HG03159 (cell line): Measurements from ENCODE around the gene MRAS.
"Not testable (repeated sequence)": the region's sequence is repeated elsewhere in the genome, so short reads cannot be mapped to it uniquely, and the experiment has no call there.

Experiments
- ATAC-seq: cut with Tn5 transposase; IDR thresholded peaks from one replicate; pipeline ENCODE4 v1.9.1; 2021; ENCODE audit warnings: mild to moderate bottlenecking, moderate library complexity; ENCODE audit not compliant: unreplicated experiment

Gene MRAS

GRCh38 chr3:138442433-138442832, 94.1 kb downstream of the MRAS start:
- no peak for ATAC-seq

- no peak for ATAC-seq
Observed at GRCh38 chr3:138443091-138443490, 94.7 kb downstream of the MRAS start.

DNA sequence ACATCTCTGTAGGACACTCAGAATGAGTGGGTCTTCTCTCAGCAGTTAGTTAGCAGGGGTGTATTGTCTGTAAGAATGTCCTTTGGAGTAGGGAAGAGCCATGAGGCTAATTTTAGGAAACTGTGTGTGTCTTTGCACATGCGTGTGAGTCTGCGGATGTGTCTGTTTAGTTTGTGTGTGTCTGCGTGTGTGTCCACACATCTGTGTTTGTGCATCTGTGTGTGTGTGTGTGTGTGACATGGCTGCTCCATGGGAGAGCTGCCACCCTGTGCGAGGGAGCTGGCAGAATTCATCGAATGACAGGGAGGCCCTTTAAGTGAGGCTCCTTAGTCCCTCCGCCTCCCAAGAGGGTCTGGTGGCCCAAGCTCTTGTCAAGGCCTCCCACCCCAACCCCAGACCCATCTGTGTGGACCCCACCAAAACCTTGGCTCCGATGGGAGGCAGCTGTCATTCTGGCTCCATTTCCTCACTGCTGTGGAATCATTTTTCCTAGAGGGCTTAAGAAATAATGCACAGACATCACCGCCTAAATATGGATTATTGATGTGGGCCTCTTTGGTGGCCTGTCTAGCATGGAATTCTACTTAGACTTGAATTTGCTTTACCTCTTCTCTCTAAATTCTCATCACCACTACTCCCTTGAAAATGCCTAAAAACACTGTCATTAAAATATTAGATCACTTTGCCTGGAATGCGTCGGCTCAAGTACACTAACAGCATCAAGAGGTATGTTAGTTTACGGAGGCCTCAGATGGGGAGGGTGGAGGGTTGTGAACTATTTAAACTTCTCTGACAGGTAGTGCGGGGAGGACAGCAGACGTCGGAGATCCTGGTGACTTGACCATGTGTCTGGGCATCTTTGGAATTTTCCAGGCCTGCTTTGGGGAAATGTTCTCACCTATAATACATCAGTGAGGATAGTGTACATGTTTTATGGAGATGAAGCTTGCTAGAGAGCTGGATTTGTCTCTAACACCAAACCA, 95.4 kb downstream of the MRAS start:
- no peak for ATAC-seq

GRCh38 chr3:138445236-138445635, 96.9 kb downstream of the MRAS start:
- no peak for ATAC-seq

DNA sequence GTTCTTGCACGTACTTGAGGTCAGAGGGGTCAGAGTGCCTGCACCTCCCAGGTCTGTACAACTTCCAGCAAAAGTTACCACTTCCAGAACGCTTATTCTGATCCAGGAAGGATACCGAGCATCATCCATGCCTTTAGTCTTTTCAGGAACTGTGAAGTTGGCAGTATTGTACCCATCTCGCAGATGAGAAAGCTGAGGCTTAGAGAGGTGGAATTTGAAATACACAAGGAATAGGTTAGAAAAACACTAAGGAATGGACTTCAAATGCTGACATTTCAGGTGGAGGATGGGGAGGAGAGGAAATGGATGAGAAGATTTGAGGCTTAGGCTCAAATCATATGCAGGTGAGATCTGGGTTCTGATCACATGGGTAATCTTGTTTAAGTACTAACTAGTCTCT, 97.3 kb downstream of the MRAS start:
- no peak for ATAC-seq

DNA sequence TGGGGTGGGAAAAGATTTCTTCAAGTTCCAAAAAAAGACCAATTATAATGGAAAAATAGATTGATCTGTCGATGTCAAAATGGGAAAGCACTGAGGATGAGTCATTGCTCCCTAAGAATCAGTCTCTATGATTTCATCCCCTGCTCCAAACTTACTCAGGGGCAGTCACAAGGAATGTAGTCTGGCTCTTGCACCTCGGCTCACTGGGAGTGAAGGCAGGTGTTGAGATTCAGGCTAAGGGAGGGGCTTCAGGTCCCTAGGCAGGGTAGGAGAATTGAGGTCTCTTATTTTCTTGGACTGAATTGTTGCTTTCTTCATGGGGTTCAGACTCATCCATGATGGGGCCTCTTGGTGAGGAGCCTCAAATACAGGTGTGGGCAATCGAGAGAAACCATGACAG, 100.3 kb downstream of the MRAS start:
- no peak for ATAC-seq

DNA sequence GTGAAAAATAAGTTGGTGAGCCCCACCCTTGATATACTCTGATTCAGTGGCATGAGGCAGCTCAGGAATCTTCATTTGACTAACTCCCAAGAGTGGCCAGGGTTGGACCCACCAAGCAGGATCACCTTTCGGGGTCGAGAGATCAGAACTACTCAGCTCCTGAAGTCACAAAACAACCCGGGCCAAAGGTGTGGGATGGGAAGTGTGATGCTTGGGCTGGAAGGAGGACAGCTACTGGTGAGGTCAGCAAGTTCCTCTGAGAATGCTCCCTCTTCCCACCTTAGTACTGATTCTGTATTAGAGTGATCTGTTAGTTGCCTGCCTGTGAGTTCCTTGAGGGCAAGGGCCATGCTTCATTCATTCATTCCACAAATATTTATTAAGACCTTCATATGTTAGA, 101.1 kb downstream of the MRAS start:
- ATAC-seq = no peak

DNA sequence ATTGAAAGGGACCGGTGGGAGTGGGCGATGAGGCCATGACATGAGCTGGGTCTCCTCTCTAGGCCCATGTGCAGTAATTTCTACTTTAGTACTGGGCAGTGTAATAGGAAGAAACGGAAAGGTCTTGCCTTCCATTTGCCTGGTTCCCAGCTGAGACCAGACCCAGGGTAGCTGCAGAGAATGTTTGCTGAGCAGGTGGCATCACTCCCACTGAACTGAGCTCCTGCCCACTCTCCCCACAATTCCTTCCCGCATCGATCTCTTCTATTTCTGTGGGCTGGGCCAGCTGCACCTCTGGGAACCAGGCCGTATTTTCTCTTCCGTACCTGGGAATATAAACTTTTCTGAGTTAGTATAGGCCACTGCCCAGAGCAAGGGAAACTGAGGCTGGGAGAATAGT, 101.8 kb downstream of the MRAS start:
- no peak for ATAC-seq

DNA sequence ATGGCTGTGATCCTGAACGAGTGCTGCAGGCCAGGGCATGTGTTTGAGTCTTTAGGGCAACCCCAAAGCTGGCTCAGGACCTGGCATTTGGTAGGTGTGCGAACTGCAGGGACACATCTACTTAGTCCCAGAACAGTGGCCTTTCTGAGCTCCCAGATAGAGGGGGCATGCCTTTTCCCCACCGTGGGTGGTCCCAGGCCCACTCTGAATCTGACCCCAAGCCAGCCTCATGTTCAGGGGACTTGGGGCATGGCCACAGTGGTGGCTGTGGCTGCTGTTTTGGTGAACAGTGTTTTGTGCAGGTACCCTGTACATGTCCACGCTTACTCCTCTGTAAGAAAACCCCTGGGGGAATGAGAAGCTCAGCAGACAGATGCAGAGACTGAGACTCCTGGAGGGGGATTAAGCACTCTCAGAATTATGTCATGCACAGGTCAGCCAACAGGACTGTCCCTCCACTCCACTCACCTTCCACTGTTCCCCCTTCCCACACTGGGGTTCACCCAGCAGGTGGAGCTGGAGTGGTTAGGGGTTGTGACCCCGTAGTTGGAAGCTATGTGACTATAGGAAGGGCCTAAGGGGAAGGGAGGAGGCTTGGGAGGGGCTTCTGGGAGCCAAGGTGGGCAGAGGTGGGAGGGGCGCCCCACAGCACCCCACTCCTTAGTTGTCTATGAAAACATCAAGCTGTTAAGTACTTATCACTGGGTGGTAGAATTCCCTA, 102.5 kb downstream of the MRAS start:
- no peak for ATAC-seq

DNA sequence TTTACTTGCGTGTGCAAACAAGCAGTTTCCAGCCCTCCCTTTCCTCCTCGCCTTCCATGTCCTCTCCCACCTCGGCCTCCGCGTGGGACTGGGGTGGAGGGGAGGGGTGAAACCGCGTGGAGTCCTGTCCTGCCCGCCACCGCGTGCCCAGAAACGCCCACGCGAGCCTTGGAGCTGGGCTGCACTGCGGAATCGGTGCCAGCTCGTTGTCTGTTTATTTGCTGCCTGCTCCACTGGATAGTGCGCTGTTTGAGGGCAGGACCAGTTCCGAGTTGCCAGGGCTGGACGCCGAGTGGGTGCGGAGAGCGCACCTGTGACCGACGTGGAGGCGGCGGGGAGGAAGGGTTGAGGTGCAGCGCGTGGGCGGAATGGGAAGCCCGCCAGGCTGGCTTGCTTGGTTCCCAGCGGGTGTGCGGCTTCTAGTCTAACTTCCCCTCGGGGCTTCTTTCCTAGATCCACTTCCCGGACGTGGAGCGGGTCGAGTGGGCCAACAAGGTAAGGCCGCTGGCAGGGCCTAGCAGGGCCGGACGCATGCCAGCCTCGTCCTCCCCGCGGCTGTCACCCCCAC, 103.3 kb downstream of the MRAS start:
- no peak for ATAC-seq

GRCh38 chr3:138452436-138452835, 104.1 kb downstream of the MRAS start:
- no peak for ATAC-seq

DNA sequence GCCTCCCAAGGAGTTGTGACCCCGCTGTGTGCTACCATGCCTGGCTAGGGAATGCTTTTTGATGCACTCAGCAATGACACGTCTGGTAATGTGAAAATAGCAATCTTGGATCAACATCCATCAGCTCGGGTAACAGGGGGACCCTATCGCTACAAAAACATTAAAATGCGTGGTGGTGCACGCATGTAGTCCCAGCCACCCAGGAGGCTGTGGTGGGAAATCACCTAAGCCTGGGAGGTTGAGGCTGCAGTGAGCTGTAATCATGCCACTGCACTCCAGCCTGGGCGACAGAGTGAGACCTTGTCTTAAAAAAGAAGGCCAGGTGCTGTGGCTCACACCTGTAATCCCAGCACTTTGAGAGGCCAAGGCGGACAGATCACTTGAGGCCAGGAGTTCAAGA, 105.6 kb downstream of the MRAS start:
- ATAC-seq = not testable (repeated sequence)
